ENCODE measurements around the gene MEOX2. TPM values are rescaled to one million over a fixed set of nuclear protein-coding genes. Genes with fewer than 3 reads are reported as not detected.

MEOX2 gene
- polyA plus RNA-seq: not detected in 3 replicates
- polyA plus RNA-seq (2011; ENCODE audit: low read depth): not detected
- polyA plus RNA-seq (2011; cell fraction: cytosol; rRNA removed): not detected in 2 replicates
- polyA plus RNA-seq (2011; cell fraction: nucleus; rRNA removed): not detected in 2 replicates
- polyA plus RNA-seq (2012; ENCODE audit: low replicate concordance): not detected in 2 replicates
- polyA minus RNA-seq: not detected in 3 replicates
- not detected for polyA minus RNA-seq (2011; cell fraction: cytosol; rRNA and poly(A)+ RNA removed)
- not detected in 2 replicates for polyA minus RNA-seq (2011; cell fraction: nucleus; rRNA and poly(A)+ RNA removed)

DNA sequence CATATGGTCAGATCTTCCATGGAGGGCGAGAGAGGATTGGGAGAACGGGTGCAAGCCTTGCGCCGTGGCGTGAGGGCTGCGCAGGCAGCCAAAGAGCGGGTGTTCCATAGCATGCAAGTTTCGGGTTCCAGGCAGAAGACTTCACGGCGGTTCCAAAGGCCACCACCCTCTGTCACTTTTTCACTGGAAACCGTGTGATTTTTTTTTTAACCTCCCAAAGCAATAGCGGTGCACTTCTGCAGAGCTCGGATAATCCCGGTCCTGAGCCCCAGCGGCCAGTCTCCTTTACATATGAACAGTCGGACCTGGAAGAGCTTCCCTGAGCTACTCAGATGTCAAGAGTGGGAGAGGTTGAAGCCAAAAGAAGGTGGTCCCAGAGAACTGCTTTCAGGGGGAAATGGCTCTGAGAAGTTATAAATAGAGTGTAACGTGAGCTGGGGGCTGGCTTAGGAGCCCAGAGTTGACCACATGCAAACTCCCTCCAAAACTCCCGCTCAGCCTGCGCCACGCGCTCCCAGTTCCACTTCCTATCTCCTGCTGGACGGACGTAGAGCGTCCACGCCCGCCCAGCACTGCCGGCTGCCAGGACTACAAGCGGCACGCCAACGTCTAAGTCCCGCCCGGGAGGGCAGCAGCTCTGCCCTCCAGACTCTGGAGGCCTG lies at the start of gene MEOX2:
TSS of gene MEOX2 (minus strand) at position 389 of the 662 bp plus-strand sequence. CDS start at position 108, 281 bp downstream.
- H3K4me3 ChIP-seq (ENCODE audit: control insufficient read depth in 2 of 3, extremely low read depth in 1 of 3, insufficient read depth in 2 of 3, low read depth in 1 of 3, low read length in 3 of 3): no peak within 1 kb of the TSS
- no peaks in the 10 kb centered on the region for H3K36me3 ChIP-seq (ENCODE audit: control insufficient read depth in 2 of 2, extremely low read depth in 1 of 2, insufficient read depth in 2 of 2, low read length in 2 of 2)
- no peak within 1 kb of the TSS for H3K27ac ChIP-seq (ENCODE audit: control insufficient read depth, insufficient read depth, low read length)
- H3K4me1 ChIP-seq (ENCODE audit: control insufficient read depth, extremely low read depth, insufficient read depth, low read length): no peaks in the 10 kb centered on the region
- no peaks in the 10 kb centered on the region for H3K9me3 ChIP-seq (ENCODE audit: control insufficient read depth, low read depth, low read length)
- peak; percentile 56 for TF ChIP-seq EZH2 (IDR thresholded peaks at IDR 0.05; ENCODE audit: low read length)
- TF ChIP-seq, protein P1, sequence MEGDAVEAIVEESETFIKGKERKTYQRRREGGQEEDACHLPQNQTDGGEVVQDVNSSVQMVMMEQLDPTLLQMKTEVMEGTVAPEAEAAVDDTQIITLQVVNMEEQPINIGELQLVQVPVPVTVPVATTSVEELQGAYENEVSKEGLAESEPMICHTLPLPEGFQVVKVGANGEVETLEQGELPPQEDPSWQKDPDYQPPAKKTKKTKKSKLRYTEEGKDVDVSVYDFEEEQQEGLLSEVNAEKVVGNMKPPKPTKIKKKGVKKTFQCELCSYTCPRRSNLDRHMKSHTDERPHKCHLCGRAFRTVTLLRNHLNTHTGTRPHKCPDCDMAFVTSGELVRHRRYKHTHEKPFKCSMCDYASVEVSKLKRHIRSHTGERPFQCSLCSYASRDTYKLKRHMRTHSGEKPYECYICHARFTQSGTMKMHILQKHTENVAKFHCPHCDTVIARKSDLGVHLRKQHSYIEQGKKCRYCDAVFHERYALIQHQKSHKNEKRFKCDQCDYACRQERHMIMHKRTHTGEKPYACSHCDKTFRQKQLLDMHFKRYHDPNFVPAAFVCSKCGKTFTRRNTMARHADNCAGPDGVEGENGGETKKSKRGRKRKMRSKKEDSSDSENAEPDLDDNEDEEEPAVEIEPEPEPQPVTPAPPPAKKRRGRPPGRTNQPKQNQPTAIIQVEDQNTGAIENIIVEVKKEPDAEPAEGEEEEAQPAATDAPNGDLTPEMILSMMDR (optimal IDR thresholded peaks at IDR 0.05 in 1 of 3, IDR thresholded peaks at IDR 0.05 in 1 of 3, conservative IDR thresholded peaks at IDR 0.05 in 1 of 3; ENCODE audit: extremely low read depth in 1 of 3, insufficient read depth in 2 of 3, low read length in 3 of 3): no peak
- H3K9ac ChIP-seq (ENCODE audit: control insufficient read depth, extremely low read depth, insufficient read depth, low read length): no peak within 1 kb of the TSS
- no peak within 1 kb of the TSS for H3K4me2 ChIP-seq (ENCODE audit: control insufficient read depth, extremely low read depth, insufficient read depth, low read depth, low read length)
- FAIRE-seq (no peak), DNase-seq (ENCODE audit: low read depth, low spot score) (no peak)
- H3K27me3 ChIP-seq (ENCODE audit: control insufficient read depth, extremely low read depth, insufficient read depth, low read length): peaks cover 44% of the 10 kb centered on the region
- dilution Hi-C loops (cut with MboI; ENCODE audit: extremely low pct_ligation_motif_present, low sequenced_read_pairs): no loop called here
- no peaks in the 10 kb centered on the region for H4K20me1 ChIP-seq (ENCODE audit: control insufficient read depth, extremely low read depth, insufficient read depth, low read length)
- H3K79me2 ChIP-seq (ENCODE audit: control insufficient read depth, insufficient read depth, low read length): no peaks in the 10 kb centered on the region
- H3K9me1 ChIP-seq (ENCODE audit: control insufficient read depth, extremely low read depth, insufficient read depth, low read length): no peaks in the 10 kb centered on the region
- no peak within 1 kb of the TSS for H2AFZ ChIP-seq (ENCODE audit: control insufficient read depth, low read length)

DNA sequence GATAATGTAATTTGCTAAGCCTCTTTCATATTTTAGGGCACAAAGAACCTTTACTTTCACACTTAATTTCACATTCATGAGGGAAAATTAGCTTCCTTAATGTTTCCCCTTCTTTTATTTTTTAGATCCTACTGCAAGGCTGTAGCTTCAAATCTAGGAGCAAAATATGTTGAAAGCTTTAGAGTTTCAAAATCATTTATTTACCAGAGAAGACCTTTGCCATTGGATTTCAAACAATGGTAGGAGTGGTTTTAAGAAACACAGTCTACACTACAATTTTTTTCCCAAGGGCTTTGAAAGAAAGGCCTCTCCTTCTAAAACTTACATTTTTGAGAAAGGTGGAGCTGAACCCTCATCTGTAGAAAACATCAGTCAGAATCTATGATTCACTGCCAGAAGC lies 43.3 kb upstream of the MEOX2 start:
- no peak overlapping the region for H3K4me2 ChIP-seq (ENCODE audit: control insufficient read depth, extremely low read depth, insufficient read depth, low read depth, low read length)
- no peaks in the 10 kb centered on the region for H3K79me2 ChIP-seq (ENCODE audit: control insufficient read depth, insufficient read depth, low read length)
- no peaks in the 10 kb centered on the region for H3K36me3 ChIP-seq (ENCODE audit: control insufficient read depth in 2 of 2, extremely low read depth in 1 of 2, insufficient read depth in 2 of 2, low read length in 2 of 2)
- H3K9me3 ChIP-seq (ENCODE audit: control insufficient read depth, low read depth, low read length): no peaks in the 10 kb centered on the region
- dilution Hi-C loops (cut with MboI; ENCODE audit: extremely low pct_ligation_motif_present, low sequenced_read_pairs): no loop called here
- H3K4me1 ChIP-seq (ENCODE audit: control insufficient read depth, extremely low read depth, insufficient read depth, low read length): no peaks in the 10 kb centered on the region
- TF ChIP-seq, protein P1 (optimal IDR thresholded peaks at IDR 0.05 in 1 of 3, IDR thresholded peaks at IDR 0.05 in 1 of 3, conservative IDR thresholded peaks at IDR 0.05 in 1 of 3; ENCODE audit: extremely low read depth in 1 of 3, insufficient read depth in 2 of 3, low read length in 3 of 3): no peak
- H4K20me1 ChIP-seq (ENCODE audit: control insufficient read depth, extremely low read depth, insufficient read depth, low read length): no peaks in the 10 kb centered on the region
- no peaks in the 10 kb centered on the region for H3K27me3 ChIP-seq (ENCODE audit: control insufficient read depth, extremely low read depth, insufficient read depth, low read length)
- no peaks in the 10 kb centered on the region for H3K9me1 ChIP-seq (ENCODE audit: control insufficient read depth, extremely low read depth, insufficient read depth, low read length)
- no peak overlapping the region for H3K9ac ChIP-seq (ENCODE audit: control insufficient read depth, extremely low read depth, insufficient read depth, low read length)
- H2AFZ ChIP-seq (ENCODE audit: control insufficient read depth, low read length): no peak overlapping the region
- no peak for DNase-seq (ENCODE audit: low read depth, low spot score)
- no peak overlapping the region for H3K27ac ChIP-seq (ENCODE audit: control insufficient read depth, insufficient read depth, low read length)
- FAIRE-seq: no peak
- H3K4me3 ChIP-seq (ENCODE audit: control insufficient read depth in 2 of 3, extremely low read depth in 1 of 3, insufficient read depth in 2 of 3, low read depth in 1 of 3, low read length in 3 of 3): no peak overlapping the region
